ENCODE measurements around the gene DNAH3. TPM values are rescaled to one million over a fixed set of nuclear protein-coding genes. Genes with fewer than 3 reads are reported as not detected.

Gene DNAH3
- total RNA-seq, 1 experiment from 2014 or later, result 0.15 TPM

DNA sequence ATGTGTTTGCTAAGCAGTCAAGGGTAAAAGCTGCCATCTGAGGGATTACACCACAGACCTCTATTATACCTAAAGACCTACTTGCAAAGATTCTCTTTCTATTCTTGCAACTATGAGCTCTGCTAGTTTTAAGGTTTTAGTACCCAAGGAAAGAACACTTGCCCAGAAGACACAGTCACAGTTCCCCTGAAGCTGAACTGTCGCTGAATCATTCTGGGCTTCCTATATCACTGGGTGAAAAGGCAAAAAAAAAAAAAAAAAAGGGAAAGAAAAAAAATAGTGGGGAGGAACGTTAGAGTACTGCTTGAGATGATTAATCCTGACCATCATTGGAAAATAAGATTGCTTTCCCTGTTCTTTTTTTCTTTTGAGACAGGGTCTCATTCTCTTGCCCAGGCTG, 212.2 kb downstream of the DNAH3 start:
- Histone ChIP-seq H3K9ac (ENCODE audit: low read length) (no peak overlapping the region), H4K20me1 (ENCODE audit: insufficient read depth) (no peaks in the 10 kb centered on the region), H3K27ac (ENCODE audit: low read depth, low read length) (no peak overlapping the region), H3K9me3 (ENCODE audit: control insufficient read depth in 1 of 2, insufficient read depth in 1 of 2, low read depth in 1 of 2, low read length in 2 of 2) (no peaks in the 10 kb centered on the region), H3K27me3 (ENCODE audit: insufficient read depth, low read length) (no peaks in the 10 kb centered on the region), H3K36me3 (ENCODE audit: control insufficient read depth in 1 of 2, insufficient read depth in 2 of 2, low read length in 2 of 2) (no peaks in the 10 kb centered on the region), H3K4me1 (ENCODE audit: control insufficient read depth in 1 of 2, insufficient read depth in 2 of 2, low read length in 2 of 2) (peaks cover 3 to 18% of the 10 kb centered on the region in 2 experiments; a peak in 3 of 4 replicates), H3K4me2 (ENCODE audit: low read length) (no peak overlapping the region; the same call in 1 of the 2 replicates), H2AFZ (ENCODE audit: low read depth, low read length, poor library complexity, severe bottlenecking) (no peak overlapping the region), H3K79me2 (ENCODE audit: insufficient read depth, low read length) (no peaks in the 10 kb centered on the region), H3K4me3 (replicated peaks in 1 of 2; ENCODE audit: low read depth in 1 of 2, low read length in 2 of 2) (no peak overlapping the region), H3K9me2 (ENCODE audit: insufficient read depth) (no peaks in the 10 kb centered on the region)
- no TSS peak for BruUV-seq (replicated peaks)
- ChIA-PET POLR2A (no interaction called here), RAD21 (ENCODE audit: low non-redundant PET in 1 of 2, low total read pairs in 2 of 2, uncharacterized antibody in 2 of 2, unreplicated experiment in 2 of 2) (interaction anchor here in 1 of 2 experiments (0.7 kb wide), 1 partner anchor 88 kb away, joined by 3 read pairs; no protein-coding TSS in a partner anchor), CTCF (no interaction called here)
- intact Hi-C loops (cut with micrococcal nuclease), result no loop called here
- ATAC-seq (no peak), DNase-seq (ENCODE audit: low read depth, low spot score) (no peak)
- TF ChIP-seq MAX (IDR thresholded peaks at IDR 0.05) (no peak), ZNF274 (IDR thresholded peaks at IDR 0.05; ENCODE audit: low read depth, low read length) (no peak), CBX3 (IDR thresholded peaks at IDR 0.05; ENCODE audit: low read depth) (no peak), EGR1 (IDR thresholded peaks at IDR 0.05; ENCODE audit: low read depth) (no peak), FOSL1 (IDR thresholded peaks at IDR 0.05; ENCODE audit: low read depth) (no peak), ZFX (IDR thresholded peaks at IDR 0.05) (no peak), POLR2AphosphoS5 (IDR thresholded peaks at IDR 0.05; ENCODE audit: low read depth, low read length) (no peak), EZH2 (IDR thresholded peaks at IDR 0.05) (no peak), RAD21 (IDR thresholded peaks at IDR 0.05; ENCODE audit: low read depth) (no peak), YY1 (IDR thresholded peaks at IDR 0.05; ENCODE audit: extremely low read depth, insufficient replicate concordance, low read depth, low read length) (no peak), CTCF (IDR thresholded peaks at IDR 0.05 in 2 of 3, conservative IDR thresholded peaks at IDR 0.05 in 1 of 3; ENCODE audit: borderline replicate concordance in 1 of 3, insufficient read depth in 1 of 3, low read depth in 2 of 3, low read length in 2 of 3) (no peak), ELF1 (IDR thresholded peaks at IDR 0.05; ENCODE audit: borderline replicate concordance, low read depth) (no peak), SRF (IDR thresholded peaks at IDR 0.05; ENCODE audit: low read depth) (no peak), JUND (IDR thresholded peaks at IDR 0.05) (no peak)
